ENCODE results near the gene APOD. TPM values are rescaled to one million over a fixed set of nuclear protein-coding genes. Genes with fewer than 3 reads are reported as not detected.

The APOD gene
- total and polyA plus RNA-seq, 9 of the 15 experiments (the other 6 are each of a cell fraction or from before 2014, with no cell fraction given): 0.18 to 0.50 (median 0.35) TPM; not detected in 1

GRCh38 chr3:195542698-195543499 is 40.8 kb downstream of the APOD start, which contains the start of gene PPP1R2 (continued):
- TF ChIP-seq MAX (CRISPR knock-in tag; IDR thresholded peaks at IDR 0.05) (peak; percentile 50), NUFIP1 (IDR thresholded peaks at IDR 0.05; ENCODE audit: partially characterized antibody) (no peak), CTCF (IDR thresholded peaks at IDR 0.05 in 2 of 3, conservative IDR thresholded peaks at IDR 0.05 in 1 of 3; ENCODE audit: insufficient read depth in 2 of 3, low read depth in 1 of 3, low read length in 3 of 3) (no peak), NR2F6 (CRISPR knock-in tag; IDR thresholded peaks at IDR 0.05) (no peak), POLR2B (IDR thresholded peaks at IDR 0.05; ENCODE audit: low read depth, partially characterized antibody) (peak; percentile 91), CC2D1A (IDR thresholded peaks at IDR 0.05) (no peak), ILF3 (IDR thresholded peaks at IDR 0.05; ENCODE audit: borderline replicate concordance) (no peak), SMAD1 (IDR thresholded peaks at IDR 0.05; ENCODE audit: low read depth, low read length, partially characterized antibody) (no peak), PRPF4 (IDR thresholded peaks at IDR 0.05; ENCODE audit: insufficient read depth, low read depth, low read length, poor library complexity, severe bottlenecking) (no peak), ADNP (tag; IDR thresholded peaks at IDR 0.05) (no peak), TCFL5 (CRISPR knock-in tag; conservative IDR thresholded peaks at IDR 0.05) (no peak), CEBPG (CRISPR knock-in tag; IDR thresholded peaks at IDR 0.05) (no peak), CEBPG (tag; conservative IDR thresholded peaks at IDR 0.05 in 1 of 2, IDR thresholded peaks at IDR 0.05 in 1 of 2) (no peak), BRD4 (IDR thresholded peaks at IDR 0.05) (no peak), FOXP1 (CRISPR knock-in tag; IDR thresholded peaks at IDR 0.05) (peak; percentile 76), ZNF407 (IDR thresholded peaks at IDR 0.05; ENCODE audit: low read depth) (no peak), MCM5 (IDR thresholded peaks at IDR 0.05; ENCODE audit: low read depth) (no peak), POLR2AphosphoS2 (IDR thresholded peaks at IDR 0.05; ENCODE audit: low read length) (peak; percentile 79; the same call in 1 of the 2 replicates), TEAD1 (CRISPR knock-in tag; IDR thresholded peaks at IDR 0.05) (no peak; a peak in 1 of 4 replicates)
